T-helper 2 cell treated with Interferon-gamma antibody and Interleukin-4, amounts not matched to agents 5 μg/mL and 100 μg/mL, for 36 hours (primary cell): Measurements from ENCODE around the gene C16orf92.

Experiments
- DNase-seq: peaks from one replicate; pipeline ENCODE4 v3.0.0; 2021; ENCODE audit warnings: low spot score
- H3K27ac Mint-ChIP-seq: one replicate; pipeline ENCODE4 v1.8.0; 2021; ENCODE audit warnings: mild to moderate bottlenecking, mixed read lengths
- H3K27me3 Mint-ChIP-seq: one replicate; pipeline ENCODE4 v1.8.0; 2021; ENCODE audit warnings: low read depth, mixed read lengths
- H3K36me3 Mint-ChIP-seq: one replicate; pipeline ENCODE4 v1.8.0; 2021; ENCODE audit warnings: low read depth, mixed read lengths
- H3K4me1 Mint-ChIP-seq: one replicate; pipeline ENCODE4 v1.8.0; 2021; ENCODE audit warnings: low read depth, mixed read lengths
- H3K4me3 Mint-ChIP-seq: one replicate; pipeline ENCODE4 v1.8.0; 2022; ENCODE audit warnings: mild to moderate bottlenecking, moderate library complexity, mixed read lengths
- H3K9me3 Mint-ChIP-seq: one replicate; pipeline ENCODE4 v1.8.0; 2021; ENCODE audit warnings: mixed read lengths

C16orf92 gene

GRCh38 chr16:29984764-29985147 is 38.2 kb upstream of the C16orf92 start:
- Mint-ChIP-seq H3K4me1 (peaks cover 3% of the 10 kb centered on the region), H3K27me3 (no peaks in the 10 kb centered on the region), H3K4me3 (no peak overlapping the region), H3K36me3 (peaks cover 61% of the 10 kb centered on the region), H3K27ac (no peak overlapping the region), H3K9me3 (no peaks in the 10 kb centered on the region)
- DNase-seq, result no peak

GRCh38 chr16:29985271-29985811 is 37.7 kb upstream of the C16orf92 start:
- DNase-seq, result no peak
- Mint-ChIP-seq H3K4me3 (no peak overlapping the region), H3K27me3 (no peaks in the 10 kb centered on the region), H3K9me3 (no peaks in the 10 kb centered on the region), H3K27ac (no peak overlapping the region), H3K4me1 (peaks cover 3% of the 10 kb centered on the region), H3K36me3 (peaks cover 62% of the 10 kb centered on the region)

- no peaks in the 10 kb centered on the region for H3K27me3 Mint-ChIP-seq
- no peaks in the 10 kb centered on the region for H3K9me3 Mint-ChIP-seq
- H3K4me1 Mint-ChIP-seq, result peaks cover 3% of the 10 kb centered on the region
- H3K36me3 Mint-ChIP-seq, result peaks cover 59% of the 10 kb centered on the region
- no peak for DNase-seq
- H3K4me3 Mint-ChIP-seq, result no peak overlapping the region
- no peak overlapping the region for H3K27ac Mint-ChIP-seq
Measured at GRCh38 chr16:29986231-29986630, 36.8 kb upstream of the C16orf92 start.

- Mint-ChIP-seq H3K4me3 (no peak overlapping the region), H3K27ac (no peak overlapping the region), H3K36me3 (peaks cover 56% of the 10 kb centered on the region)
Measured at GRCh38 chr16:29986931-29987330, 36.1 kb upstream of the C16orf92 start.

GRCh38 chr16:29987371-29988085 is 35.5 kb upstream of the C16orf92 start:
- H3K27ac Mint-ChIP-seq, result no peak overlapping the region
- H3K27me3 Mint-ChIP-seq, result no peaks in the 10 kb centered on the region
- H3K4me3 Mint-ChIP-seq, result no peak overlapping the region
- DNase-seq, result no peak
- peaks cover 3% of the 10 kb centered on the region for H3K4me1 Mint-ChIP-seq
- no peaks in the 10 kb centered on the region for H3K9me3 Mint-ChIP-seq
- peaks cover 53% of the 10 kb centered on the region for H3K36me3 Mint-ChIP-seq

More at GRCh38 chr16:29986931-29987330, 36.1 kb upstream of the C16orf92 start:
- no peaks in the 10 kb centered on the region for H3K9me3 Mint-ChIP-seq
- no peaks in the 10 kb centered on the region for H3K27me3 Mint-ChIP-seq
- H3K4me1 Mint-ChIP-seq, result peaks cover 3% of the 10 kb centered on the region
- no peak for DNase-seq

- H3K4me3 Mint-ChIP-seq, result no peak overlapping the region
- no peak for DNase-seq
- H3K4me1 Mint-ChIP-seq, result peaks cover 3% of the 10 kb centered on the region
- no peaks in the 10 kb centered on the region for H3K27me3 Mint-ChIP-seq
- no peaks in the 10 kb centered on the region for H3K9me3 Mint-ChIP-seq
- H3K27ac Mint-ChIP-seq, result peak overlapping the region; percentile 44
- H3K36me3 Mint-ChIP-seq, result peaks cover 47% of the 10 kb centered on the region
Measured at GRCh38 chr16:29988346-29989075, 34.5 kb upstream of the C16orf92 start.

- Mint-ChIP-seq H3K4me1 (peaks cover 9% of the 10 kb centered on the region), H3K9me3 (no peaks in the 10 kb centered on the region), H3K4me3 (no peak overlapping the region), H3K27ac (peak overlapping the region; percentile 44), H3K36me3 (peaks cover 47% of the 10 kb centered on the region), H3K27me3 (no peaks in the 10 kb centered on the region)
- DNase-seq, result no peak
Measured at GRCh38 chr16:29989111-29989858, 33.7 kb upstream of the C16orf92 start.

GRCh38 chr16:29990034-29990433 is 33.0 kb upstream of the C16orf92 start:
- DNase-seq, result no peak
- no peak overlapping the region for H3K27ac Mint-ChIP-seq
- no peak overlapping the region for H3K4me3 Mint-ChIP-seq
- H3K9me3 Mint-ChIP-seq, result no peaks in the 10 kb centered on the region
- no peaks in the 10 kb centered on the region for H3K27me3 Mint-ChIP-seq
- H3K36me3 Mint-ChIP-seq, result peaks cover 47% of the 10 kb centered on the region
- peaks cover 15% of the 10 kb centered on the region for H3K4me1 Mint-ChIP-seq

GRCh38 chr16:29990883-29991570 is 32.0 kb upstream of the C16orf92 start:
- DNase-seq, result no peak
- Mint-ChIP-seq H3K4me1 (peaks cover 15% of the 10 kb centered on the region), H3K9me3 (no peaks in the 10 kb centered on the region), H3K27ac (no peak overlapping the region), H3K27me3 (no peaks in the 10 kb centered on the region), H3K36me3 (peaks cover 43% of the 10 kb centered on the region), H3K4me3 (no peak overlapping the region)

GRCh38 chr16:29991571-29991904 is 31.5 kb upstream of the C16orf92 start:
- Mint-ChIP-seq H3K36me3 (peaks cover 45% of the 10 kb centered on the region), H3K27me3 (no peaks in the 10 kb centered on the region), H3K27ac (no peak overlapping the region), H3K4me3 (no peak overlapping the region), H3K9me3 (no peaks in the 10 kb centered on the region), H3K4me1 (peaks cover 15% of the 10 kb centered on the region)
- no peak for DNase-seq

- H3K36me3 Mint-ChIP-seq, result peaks cover 47% of the 10 kb centered on the region
- H3K9me3 Mint-ChIP-seq, result no peaks in the 10 kb centered on the region
- peak overlapping the region; percentile 60 for H3K27ac Mint-ChIP-seq
- peak overlapping the region; percentile 38 for H3K4me3 Mint-ChIP-seq
- no peak for DNase-seq
- peaks cover 20% of the 10 kb centered on the region for H3K4me1 Mint-ChIP-seq
- no peaks in the 10 kb centered on the region for H3K27me3 Mint-ChIP-seq
Measured at GRCh38 chr16:29992344-29992967, 30.5 kb upstream of the C16orf92 start.

- Mint-ChIP-seq H3K4me3 (no peak overlapping the region), H3K27me3 (no peaks in the 10 kb centered on the region), H3K36me3 (peaks cover 49% of the 10 kb centered on the region), H3K4me1 (peaks cover 20% of the 10 kb centered on the region), H3K27ac (no peak overlapping the region), H3K9me3 (no peaks in the 10 kb centered on the region)
- DNase-seq, result no peak
Measured at GRCh38 chr16:29993191-29993902, 29.7 kb upstream of the C16orf92 start.
